Calu3 (cell line): ENCODE data around the gene ZFC3H1. TPM values are rescaled to one million over a fixed set of nuclear protein-coding genes. Genes with fewer than 3 reads are reported as not detected.
A peak's percentile ranks its signal among the peaks of the same experiment; 100 is the strongest.

ENCODE experiments used
- BruUV-seq: library from RNA; stranded (reverse); fragments of 400-500 nt; replicated peaks from 2 replicates; lab custom pipeline; 2021; lab: Mats Ljungman, UMichigan
- CTCF ChIA-PET: fragments of 300-600 bp; sonication (Branson Sonifier 250); formaldehyde crosslinking; loops from one replicate; lab custom pipeline; 2022; ENCODE audit warnings: antibody characterized with exemption; lab: Charles Lee
- DNase-seq: peaks from one replicate; pipeline ENCODE4 v3.0.0; 2022
- H3K27ac Mint-ChIP-seq: one replicate; pipeline ENCODE4 v1.8.0; 2022; ENCODE audit warnings: mixed read lengths; ENCODE audit not compliant: unreplicated experiment
- H3K27me3 Mint-ChIP-seq: one replicate; pipeline ENCODE4 v1.8.0; 2022; ENCODE audit warnings: mixed read lengths; ENCODE audit not compliant: unreplicated experiment
- H3K36me3 Mint-ChIP-seq: one replicate; pipeline ENCODE4 v1.8.0; 2022; ENCODE audit warnings: mild to moderate bottlenecking, moderate library complexity, mixed read lengths; ENCODE audit not compliant: insufficient read depth, unreplicated experiment
- H3K4me1 Mint-ChIP-seq: one replicate; pipeline ENCODE4 v1.8.0; 2022; ENCODE audit warnings: mild to moderate bottlenecking, low read depth, mixed read lengths; ENCODE audit not compliant: unreplicated experiment
- H3K4me3 Mint-ChIP-seq: one replicate; pipeline ENCODE4 v1.8.0; 2022; ENCODE audit warnings: mild to moderate bottlenecking, low read depth, moderate library complexity, mixed read lengths; ENCODE audit not compliant: unreplicated experiment
- H3K9me3 Mint-ChIP-seq: one replicate; pipeline ENCODE4 v1.8.0; 2022; ENCODE audit warnings: low read depth, mixed read lengths; ENCODE audit not compliant: unreplicated experiment
- intact Hi-C: fragments of 100-400 bp; cut with micrococcal nuclease; formaldehyde crosslinking; loops from one replicate; pipeline ENCODE4 v1.10.0; 2022; ENCODE audit not compliant: unreplicated experiment
- total RNA-seq: library from RNA; stranded (reverse); gene quantifications from 2 replicates; pipeline ENCODE4 v1.2.3, GENCODE V29; 2022
- TF ChIP-seq, protein P1 (sequence below): fragments of 200-600 bp; IDR thresholded peaks from one replicate; pipeline ENCODE4 v1.8.0; 2022; ENCODE audit warnings: antibody characterized with exemption; ENCODE audit not compliant: unreplicated experiment

The ZFC3H1 gene
- total RNA-seq, 1 experiment from 2014 or later = 66.6 TPM

DNA sequence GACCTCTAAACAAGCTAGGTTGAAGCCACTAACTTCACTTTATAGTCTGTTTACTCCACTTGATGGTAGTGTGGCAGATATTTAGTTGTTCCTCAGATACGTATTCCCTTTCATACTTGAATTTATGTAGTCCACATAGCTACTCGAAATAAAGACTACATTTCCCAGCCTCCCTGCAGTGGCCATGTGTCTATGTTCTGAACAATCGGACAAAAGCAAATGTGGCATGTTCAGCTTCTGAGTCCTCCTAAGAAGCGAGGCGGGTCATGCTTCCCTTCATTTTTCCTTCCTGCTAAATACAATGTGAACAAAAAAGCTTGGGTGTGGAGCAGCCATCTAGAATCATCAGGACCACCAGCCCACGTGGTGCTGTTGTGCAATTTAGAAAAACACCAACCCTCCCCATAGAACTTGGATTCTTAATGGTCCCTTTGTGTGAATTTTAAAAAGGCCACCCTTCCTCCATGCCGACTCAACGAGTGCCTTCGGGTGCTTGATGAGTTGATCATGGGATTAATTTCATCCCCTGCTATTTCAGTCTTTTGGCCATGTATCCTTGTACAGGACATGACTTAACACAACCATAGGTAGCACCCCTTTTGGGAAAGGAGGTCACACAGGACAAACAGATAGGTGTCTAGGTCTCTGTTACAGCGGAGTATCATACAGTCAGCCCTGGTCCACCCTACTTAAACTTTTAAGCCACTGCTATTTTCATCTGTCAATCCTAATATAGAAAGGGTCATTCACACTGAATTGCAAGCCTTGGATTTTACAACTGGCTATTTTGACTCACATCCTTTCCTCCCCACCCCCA, 60.7 kb downstream of the ZFC3H1 start:
- Mint-ChIP-seq H3K9me3 (no peaks in the 10 kb centered on the region), H3K27me3 (peaks cover 7% of the 10 kb centered on the region), H3K36me3 (peaks cover 16% of the 10 kb centered on the region), H3K4me1 (no peaks in the 10 kb centered on the region), H3K27ac (no peak overlapping the region), H3K4me3 (no peak overlapping the region)
- TF ChIP-seq, protein P1, sequence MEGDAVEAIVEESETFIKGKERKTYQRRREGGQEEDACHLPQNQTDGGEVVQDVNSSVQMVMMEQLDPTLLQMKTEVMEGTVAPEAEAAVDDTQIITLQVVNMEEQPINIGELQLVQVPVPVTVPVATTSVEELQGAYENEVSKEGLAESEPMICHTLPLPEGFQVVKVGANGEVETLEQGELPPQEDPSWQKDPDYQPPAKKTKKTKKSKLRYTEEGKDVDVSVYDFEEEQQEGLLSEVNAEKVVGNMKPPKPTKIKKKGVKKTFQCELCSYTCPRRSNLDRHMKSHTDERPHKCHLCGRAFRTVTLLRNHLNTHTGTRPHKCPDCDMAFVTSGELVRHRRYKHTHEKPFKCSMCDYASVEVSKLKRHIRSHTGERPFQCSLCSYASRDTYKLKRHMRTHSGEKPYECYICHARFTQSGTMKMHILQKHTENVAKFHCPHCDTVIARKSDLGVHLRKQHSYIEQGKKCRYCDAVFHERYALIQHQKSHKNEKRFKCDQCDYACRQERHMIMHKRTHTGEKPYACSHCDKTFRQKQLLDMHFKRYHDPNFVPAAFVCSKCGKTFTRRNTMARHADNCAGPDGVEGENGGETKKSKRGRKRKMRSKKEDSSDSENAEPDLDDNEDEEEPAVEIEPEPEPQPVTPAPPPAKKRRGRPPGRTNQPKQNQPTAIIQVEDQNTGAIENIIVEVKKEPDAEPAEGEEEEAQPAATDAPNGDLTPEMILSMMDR = no peak
- no peak for DNase-seq
- no TSS peak for BruUV-seq
- CTCF ChIA-PET = no interaction called here
- intact Hi-C loops = no loop called here

DNA sequence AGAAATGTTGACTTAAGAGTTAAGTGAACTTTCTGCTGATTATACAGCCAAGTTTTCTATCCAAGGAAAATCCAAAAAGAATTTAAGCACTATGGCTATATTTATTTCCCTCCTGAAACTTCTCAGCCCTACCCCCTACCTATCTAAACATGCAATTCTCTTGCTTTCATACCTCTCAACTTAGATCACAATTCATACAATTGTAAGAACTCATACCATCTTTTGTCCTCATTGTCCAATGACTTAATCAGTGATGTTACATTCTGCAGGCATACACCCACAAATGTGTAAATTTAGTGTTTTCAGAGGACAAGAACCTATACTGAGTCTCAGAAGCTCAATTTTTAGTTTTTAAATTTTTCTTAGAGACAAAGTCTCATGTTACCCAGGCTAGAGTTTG, 62.1 kb downstream of the ZFC3H1 start:
- DNase-seq = no peak
- CTCF ChIA-PET = no interaction called here
- peaks cover 11% of the 10 kb centered on the region for H3K36me3 Mint-ChIP-seq
- H3K27me3 Mint-ChIP-seq = peaks cover 7% of the 10 kb centered on the region
- BruUV-seq = no TSS peak
- H3K27ac Mint-ChIP-seq = no peak overlapping the region
- no peaks in the 10 kb centered on the region for H3K9me3 Mint-ChIP-seq
- H3K4me1 Mint-ChIP-seq = no peaks in the 10 kb centered on the region
- intact Hi-C loops = no loop called here
- no peak overlapping the region for H3K4me3 Mint-ChIP-seq
- TF ChIP-seq, protein P1 = no peak

DNA sequence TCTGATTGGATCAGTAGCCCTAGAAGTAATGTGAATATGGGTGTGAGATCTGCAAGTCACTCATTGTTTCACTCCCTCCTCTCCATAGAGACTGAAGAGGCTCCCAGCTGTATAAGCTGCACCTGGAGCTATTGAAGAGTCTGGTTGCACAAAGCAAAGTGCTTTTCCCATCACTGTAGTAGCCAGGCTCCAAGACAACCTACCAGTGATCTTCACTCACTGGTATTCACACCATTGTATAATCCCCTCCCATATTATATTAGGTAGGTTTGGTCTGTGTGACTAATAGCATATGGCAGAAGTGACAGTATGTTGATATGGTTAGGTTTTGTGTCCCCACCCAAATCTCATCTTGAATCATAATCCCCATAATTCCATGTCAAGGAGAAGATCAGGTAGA, 64.4 kb downstream of the ZFC3H1 start:
- Mint-ChIP-seq H3K4me3 (no peak overlapping the region), H3K27me3 (peaks cover 7% of the 10 kb centered on the region), H3K4me1 (peaks cover 6% of the 10 kb centered on the region), H3K9me3 (no peaks in the 10 kb centered on the region), H3K27ac (no peak overlapping the region), H3K36me3 (peaks cover 10% of the 10 kb centered on the region)
- BruUV-seq = no TSS peak
- intact Hi-C loops = no loop called here
- TF ChIP-seq, protein P1 = no peak
- CTCF ChIA-PET = no interaction called here
- DNase-seq = no peak

DNA sequence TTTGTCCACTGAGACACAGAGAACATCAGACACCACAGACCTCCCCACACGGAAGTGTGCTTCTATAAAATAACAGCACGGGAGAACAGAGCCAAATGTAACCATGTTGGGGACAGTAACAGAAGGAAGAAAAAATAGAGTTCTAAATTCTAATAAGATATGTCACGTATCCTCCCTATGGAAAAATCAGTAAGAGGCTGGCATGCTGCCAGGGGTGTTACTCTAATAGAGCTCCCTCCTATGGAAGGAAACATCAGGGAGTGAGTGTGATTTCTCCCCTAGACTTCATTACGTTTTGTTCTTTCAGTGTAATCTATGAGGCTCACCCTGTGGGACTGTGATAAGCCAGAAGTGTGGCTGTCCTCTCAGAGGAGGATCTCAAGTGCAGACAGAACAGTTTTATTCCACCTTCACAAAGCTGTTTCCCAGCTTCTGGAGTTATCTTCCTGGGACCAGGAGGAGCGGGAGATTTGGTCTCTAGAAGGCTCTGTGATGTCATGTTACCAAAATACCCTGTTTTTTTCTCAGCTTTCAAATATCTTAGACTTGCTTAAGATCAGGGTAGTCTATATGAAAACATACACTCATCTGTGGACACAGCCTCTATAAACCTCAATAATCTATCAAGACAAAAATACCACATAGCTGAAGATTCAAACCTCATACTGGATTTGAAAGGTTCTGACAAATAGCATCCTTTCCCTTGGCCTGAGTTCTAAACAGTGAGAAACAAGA, 69.3 kb downstream of the ZFC3H1 start:
- H3K27me3 Mint-ChIP-seq = no peaks in the 10 kb centered on the region
- peak overlapping the region; percentile 67 for H3K4me3 Mint-ChIP-seq
- intact Hi-C loops = no loop called here
- TF ChIP-seq, protein P1 = no peak
- H3K4me1 Mint-ChIP-seq = peaks cover 11% of the 10 kb centered on the region
- H3K9me3 Mint-ChIP-seq = no peaks in the 10 kb centered on the region
- CTCF ChIA-PET = interaction anchor here (0.5 kb wide), 1 partner anchor 465 kb away, joined by 3 read pairs; no protein-coding TSS in a partner anchor
- peak; percentile 66 for DNase-seq
- H3K36me3 Mint-ChIP-seq = peaks cover 7% of the 10 kb centered on the region
- H3K27ac Mint-ChIP-seq = peak overlapping the region; percentile 78
- no TSS peak for BruUV-seq
